B cell (primary cell): ENCODE data around the gene CRLF2. TPM values are rescaled to one million over a fixed set of nuclear protein-coding genes. Genes with fewer than 3 reads are reported as not detected.

ENCODE experiments used
- ATAC-seq: fragments of 200-7000 bp; cut with Tn5 transposase; one replicate; pipeline ENCODE4 v1.10.0; 2021; ENCODE audit warnings: low read depth, mild to moderate bottlenecking, moderate number of reproducible peaks, moderate library complexity
- CTCF ChIA-PET: fragments of 350-600 bp; sonication (Branson Sonifier 250); formaldehyde crosslinking; loops from one replicate; lab custom pipeline; 2021; ENCODE audit warnings: antibody characterized with exemption, inconsistent platforms; lab: Charles Lee
- POLR2A ChIA-PET: fragments of 350-600 bp; sonication (Branson Sonifier 250); formaldehyde crosslinking; loops from one replicate; lab custom pipeline; 2021; ENCODE audit warnings: antibody characterized with exemption; lab: Charles Lee
- DNase-seq: peaks from one replicate; pipeline ENCODE4 v3.0.0; 2013
- H2AFZ ChIP-seq: 2 replicates; pipeline ENCODE4 v1.6.1; 2012; ENCODE audit warnings: mild to moderate bottlenecking, low read depth, low read length; ENCODE audit not compliant: insufficient read depth, poor library complexity, severe bottlenecking
- H3K27ac ChIP-seq, 2 donors: 1 replicate in 1 of 2; 2 replicates in 1 of 2; pipeline ENCODE4 v1.5.1; 2012 to 2013; ENCODE audit warnings: low read length in 2 of 2, mild to moderate bottlenecking in 2 of 2, moderate library complexity in 1 of 2
- H3K27me3 ChIP-seq, 4 experiments: fragments of 200-600 bp in 1 of 4; sonication (generic) in 1 of 4; replicated peaks in 1 of 4; 1 replicate in 2 of 4; 2 replicates in 2 of 4; pipeline versions ENCODE4 v1.6.1 to v1.7.0; 2013 to 2016; ENCODE audit warnings: low read length in 3 of 4, mild to moderate bottlenecking in 2 of 4, mixed read lengths in 1 of 4, moderate library complexity in 1 of 4; ENCODE audit not compliant: insufficient read depth in 4 of 4, control insufficient read depth in 3 of 4; ENCODE audit errors: control extremely low read depth in 1 of 4
- H3K36me3 ChIP-seq, 2 experiments: replicated peaks in 1 of 2; 1 replicate in 1 of 2; 2 replicates in 1 of 2; pipeline versions ENCODE4 v1.6.1 to v1.7.1; 2013; ENCODE audit warnings: low read length in 1 of 2; ENCODE audit not compliant: insufficient read depth in 2 of 2, control insufficient read depth in 1 of 2; ENCODE audit errors: control extremely low read depth in 1 of 2, extremely low read depth in 1 of 2
- H3K4me1 ChIP-seq, 2 donors: fragments of 200-600 bp in 1 of 2; sonication (generic) in 1 of 2; 1 replicate in 1 of 2; 2 replicates in 1 of 2; pipeline versions ENCODE4 v1.5.1 to v1.6.1; 2013 to 2017; ENCODE audit warnings: low read length in 2 of 2; ENCODE audit not compliant: control insufficient read depth in 2 of 2, insufficient read depth in 2 of 2
- H3K4me2 ChIP-seq: replicated peaks from 2 replicates; pipeline ENCODE3; 2012; ENCODE audit warnings: mild to moderate bottlenecking, low read depth, low read length; ENCODE audit not compliant: poor library complexity, severe bottlenecking
- H3K4me3 ChIP-seq, 5 experiments: fragments of 200-600 bp in 1 of 5; sonication (generic) in 1 of 5; 1 replicate in 3 of 5; 2 replicates in 2 of 5; pipeline versions ENCODE4 v1.5.1 to v1.7.0; 2011 to 2016; ENCODE audit warnings: low read length in 4 of 5, mild to moderate bottlenecking in 4 of 5, low read depth in 2 of 5, control low read depth in 1 of 5, moderate library complexity in 1 of 5; ENCODE audit not compliant: insufficient read depth in 1 of 5; ENCODE audit errors: control extremely low read depth in 1 of 5, extremely low read depth in 1 of 5
- H3K79me2 ChIP-seq: fragments of 200-600 bp; sonication (generic); one replicate; pipeline ENCODE4 v1.6.0; 2016; ENCODE audit warnings: low read length; ENCODE audit not compliant: control insufficient read depth, insufficient read depth
- H3K9ac ChIP-seq: fragments of 200-600 bp; sonication (generic); 2 replicates; pipeline ENCODE4 v1.6.1; 2017; ENCODE audit warnings: mild to moderate bottlenecking, low read length, moderate library complexity
- H3K9me3 ChIP-seq, 3 donors: one replicate each; pipeline versions ENCODE4 v1.6.1 to v1.7.1; 2013; ENCODE audit warnings: low read length in 2 of 3; ENCODE audit not compliant: control insufficient read depth in 2 of 3, insufficient read depth in 1 of 3; ENCODE audit errors: control extremely low read depth in 1 of 3
- H4K20me1 ChIP-seq: 2 replicates; pipeline ENCODE4 v1.6.0; 2012; ENCODE audit warnings: mild to moderate bottlenecking, low read length; ENCODE audit not compliant: insufficient read depth, control insufficient read depth, poor library complexity, severe bottlenecking
- H3K27ac Mint-ChIP-seq: one replicate; pipeline ENCODE4 v1.8.0; 2021; ENCODE audit warnings: mixed read lengths
- H3K27me3 Mint-ChIP-seq: one replicate; pipeline ENCODE4 v1.8.0; 2021; ENCODE audit warnings: mixed read lengths
- H3K4me1 Mint-ChIP-seq: one replicate; pipeline ENCODE4 v1.8.0; 2021; ENCODE audit warnings: mixed read lengths
- H3K4me3 Mint-ChIP-seq: one replicate; pipeline ENCODE4 v1.8.0; 2021; ENCODE audit warnings: mixed read lengths
- H3K9me3 Mint-ChIP-seq: one replicate; pipeline ENCODE4 v1.8.0; 2022; ENCODE audit warnings: mixed read lengths; ENCODE audit not compliant: insufficient read depth
- EZH2 ChIP-seq: IDR thresholded peaks from 2 replicates; pipeline ENCODE4 v1.6.1; 2012; ENCODE audit warnings: borderline replicate concordance, low read depth, mild to moderate bottlenecking, moderate library complexity, low read length; ENCODE audit not compliant: insufficient read depth, poor library complexity, severe bottlenecking
- WGBS: methylation state at CpG from one replicate; pipeline ENCODE4 v1.1.5; 2013; ENCODE audit warnings: missing lambda C conversion rate; ENCODE audit not compliant: insufficient coverage; 5-methylcytosine and 5-hydroxymethylcytosine counted together
- intact Hi-C: fragments of 100-400 bp; cut with micrococcal nuclease; formaldehyde crosslinking; loops from one replicate; pipeline ENCODE4 v1.10.0; 2022
- polyA plus RNA-seq: library from polyadenylated mRNA; depleted of rRNA; stranded (reverse); fragments of >200 nt; gene quantifications from 2 replicates; pipeline ENCODE4 v1.2.3, GENCODE V29; 2012
- total RNA-seq, 2 donors: library from RNA; stranded (reverse); fragments of 120-200 nt in 1 of 2; gene quantifications; 1 replicate in 1 of 2; 2 replicates in 1 of 2; pipeline versions ENCODE4 v1.2.3 to v1.2.4, GENCODE V29; 2013 to 2022
- TF ChIP-seq, protein P1 (sequence below): fragments of 200-600 bp; IDR thresholded peaks from one replicate; pipeline ENCODE4 v1.8.0; 2022; ENCODE audit warnings: antibody characterized with exemption, mild to moderate bottlenecking

Gene CRLF2
- total and polyA plus RNA-seq, 2 donors (not counting 1 experiment from before 2014, with no cell fraction given): not detected

DNA sequence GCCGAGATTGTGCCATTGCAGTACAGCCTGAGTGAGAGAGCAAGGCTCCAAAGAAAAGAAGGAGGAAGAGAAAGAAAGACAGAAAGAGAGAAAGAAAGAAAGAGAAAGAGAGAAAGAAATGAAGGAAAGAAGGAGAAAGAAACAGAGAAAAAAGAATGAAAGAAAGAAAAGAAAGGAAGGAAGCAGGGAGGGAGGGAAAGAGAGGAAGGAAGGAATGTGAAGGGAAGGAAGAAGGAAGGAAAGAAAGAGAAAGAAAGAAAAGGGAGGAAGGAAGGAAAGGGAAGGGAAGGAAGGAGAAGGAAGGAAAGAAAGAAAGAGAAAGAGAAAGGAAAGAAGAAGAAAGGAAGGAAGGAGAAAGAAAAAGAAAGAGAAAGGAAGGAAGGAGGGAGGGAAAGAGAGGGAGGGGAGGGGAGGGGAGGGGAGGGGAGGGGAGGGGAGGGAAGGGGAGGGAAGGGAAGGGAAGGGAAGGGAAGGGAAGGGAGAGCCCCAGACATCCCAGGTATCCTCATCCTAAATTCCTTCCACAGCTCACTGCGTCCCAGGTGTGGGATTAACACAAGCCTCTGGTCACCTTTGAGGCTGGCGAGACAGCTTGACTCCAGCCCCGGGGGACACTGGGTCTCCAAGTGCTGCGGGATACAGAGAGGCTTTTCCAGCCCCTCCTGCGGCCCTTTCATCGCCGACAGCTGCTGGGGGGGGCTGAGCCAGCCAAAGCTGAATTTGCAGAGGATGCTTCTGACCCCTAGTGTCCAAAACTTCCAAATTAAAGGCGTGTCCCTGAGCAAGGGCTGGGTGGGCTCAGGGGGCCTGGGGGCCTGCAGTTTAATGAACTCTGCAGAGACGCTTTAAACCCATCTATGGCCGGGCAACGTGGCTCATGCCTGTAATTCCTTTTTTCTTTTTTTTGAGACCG lies 32.0 kb upstream of the CRLF2 start:
- Mint-ChIP-seq H3K27ac (no peak overlapping the region), H3K4me3 (no peak overlapping the region), H3K27me3 (no peaks in the 10 kb centered on the region), H3K4me1 (peaks cover 18% of the 10 kb centered on the region), H3K9me3 (no peaks in the 10 kb centered on the region)
- Histone ChIP-seq H3K9ac (no peak overlapping the region), H3K9me3 (peaks cover 0 to 16% (median 0%) of the 10 kb centered on the region in 3 donors), H3K4me1 (peaks cover 14 to 24% of the 10 kb centered on the region in 2 donors), H3K27me3 (no peaks in the 10 kb centered on the region), H3K36me3 (no peaks in the 10 kb centered on the region), H3K4me2 (no peak overlapping the region), H4K20me1 (no peaks in the 10 kb centered on the region), H3K79me2 (no peaks in the 10 kb centered on the region), H2AFZ (no peak overlapping the region), H3K4me3 (no peak overlapping the region), H3K27ac (no peak overlapping the region)
- ATAC-seq (no peak), DNase-seq (peak; percentile 40)
- CTCF ChIA-PET: no interaction called here
- POLR2A ChIA-PET: no interaction called here
- 28% methylated on average over 13 of the region's 13 CpGs for WGBS
- intact Hi-C loops: loop anchor here (5.0 to 10.0 kb wide), 3 partner anchors 293 to 1380 kb away; partner anchors contain the start of gene P2RY8
- TF ChIP-seq EZH2: no peak
- TF ChIP-seq, protein P1, sequence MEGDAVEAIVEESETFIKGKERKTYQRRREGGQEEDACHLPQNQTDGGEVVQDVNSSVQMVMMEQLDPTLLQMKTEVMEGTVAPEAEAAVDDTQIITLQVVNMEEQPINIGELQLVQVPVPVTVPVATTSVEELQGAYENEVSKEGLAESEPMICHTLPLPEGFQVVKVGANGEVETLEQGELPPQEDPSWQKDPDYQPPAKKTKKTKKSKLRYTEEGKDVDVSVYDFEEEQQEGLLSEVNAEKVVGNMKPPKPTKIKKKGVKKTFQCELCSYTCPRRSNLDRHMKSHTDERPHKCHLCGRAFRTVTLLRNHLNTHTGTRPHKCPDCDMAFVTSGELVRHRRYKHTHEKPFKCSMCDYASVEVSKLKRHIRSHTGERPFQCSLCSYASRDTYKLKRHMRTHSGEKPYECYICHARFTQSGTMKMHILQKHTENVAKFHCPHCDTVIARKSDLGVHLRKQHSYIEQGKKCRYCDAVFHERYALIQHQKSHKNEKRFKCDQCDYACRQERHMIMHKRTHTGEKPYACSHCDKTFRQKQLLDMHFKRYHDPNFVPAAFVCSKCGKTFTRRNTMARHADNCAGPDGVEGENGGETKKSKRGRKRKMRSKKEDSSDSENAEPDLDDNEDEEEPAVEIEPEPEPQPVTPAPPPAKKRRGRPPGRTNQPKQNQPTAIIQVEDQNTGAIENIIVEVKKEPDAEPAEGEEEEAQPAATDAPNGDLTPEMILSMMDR: no peak

DNA sequence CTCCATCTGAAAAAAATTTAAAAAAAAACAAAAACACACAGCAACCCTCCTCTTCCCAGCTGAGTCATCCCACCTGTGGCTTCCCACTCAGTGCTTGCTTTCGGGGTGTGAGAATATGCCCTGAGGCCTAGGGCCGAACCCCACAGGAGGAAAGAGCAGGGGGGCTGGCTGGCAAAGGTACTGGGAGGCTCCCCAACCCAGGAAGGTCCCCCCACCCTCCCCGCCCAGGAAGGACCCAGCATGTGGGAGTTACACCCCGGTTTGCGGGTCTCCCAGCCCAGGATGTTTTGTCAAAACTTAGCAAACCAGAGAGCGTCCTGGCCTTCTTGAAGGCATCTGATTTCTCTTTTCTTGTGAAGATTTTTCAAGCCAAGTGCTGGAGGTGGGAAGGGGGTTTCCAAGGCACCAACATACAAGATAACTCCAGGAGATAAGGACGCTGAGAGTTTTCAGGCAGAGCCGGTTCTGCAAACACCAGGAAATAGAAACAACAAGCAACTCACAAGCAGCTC lies 30.5 kb upstream of the CRLF2 start:
- ATAC-seq (no peak), DNase-seq (no peak)
- ChIA-PET CTCF (no interaction called here), POLR2A (no interaction called here)
- peaks cover 0 to 18% (median 0%) of the 10 kb centered on the region in 3 donors for H3K9me3 ChIP-seq
- H3K4me2 ChIP-seq: no peak overlapping the region
- TF ChIP-seq EZH2: no peak
- TF ChIP-seq, protein P1: no peak
- H4K20me1 ChIP-seq: no peaks in the 10 kb centered on the region
- intact Hi-C loops: loop anchor here (10.0 kb wide), 1 partner anchor 1382 kb away; no protein-coding TSS in a partner anchor
- H3K36me3 ChIP-seq: no peaks in the 10 kb centered on the region
- no peak overlapping the region for H2AFZ ChIP-seq
- WGBS: 3% methylated on average over 5 of the region's 8 CpGs
- Mint-ChIP-seq H3K9me3 (no peaks in the 10 kb centered on the region), H3K27me3 (no peaks in the 10 kb centered on the region), H3K4me1 (peaks cover 11% of the 10 kb centered on the region), H3K4me3 (no peak overlapping the region), H3K27ac (no peak overlapping the region)
- no peaks in the 10 kb centered on the region for H3K27me3 ChIP-seq
- H3K79me2 ChIP-seq: no peaks in the 10 kb centered on the region
- H3K27ac ChIP-seq: no peak overlapping the region
- H3K4me3 ChIP-seq: no peak overlapping the region
- no peak overlapping the region for H3K9ac ChIP-seq
- H3K4me1 ChIP-seq: peaks cover 5 to 12% of the 10 kb centered on the region in 2 donors
